ENCODE results near the gene MSX2.

MSX2 gene

DNA sequence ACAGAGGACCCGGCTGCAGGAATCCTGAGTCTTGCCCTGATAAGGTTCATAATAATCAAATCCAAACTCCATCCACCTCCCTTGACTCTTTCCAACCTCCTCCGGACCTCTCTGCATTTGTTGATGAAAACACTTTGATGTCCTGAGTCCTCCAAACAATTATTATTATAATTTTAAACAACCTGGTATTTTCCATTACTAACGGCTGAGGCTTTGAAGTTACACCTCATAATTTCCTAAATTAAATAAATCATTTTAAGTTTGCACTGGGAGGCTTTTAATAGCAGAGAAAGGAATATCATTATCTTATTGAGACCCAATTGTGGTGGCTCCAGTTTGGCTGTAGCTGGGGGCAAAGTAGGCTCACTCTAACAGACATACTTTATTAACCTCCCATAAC lies 9.5 kb downstream of the MSX2 start:
- no peak for TF ChIP-seq GATA2 (IDR thresholded peaks at IDR 0.05; ENCODE audit: low read depth, low read length)
- no peak for TF ChIP-seq GATA3 (IDR thresholded peaks at IDR 0.05; ENCODE audit: low read depth, low read length)

DNA sequence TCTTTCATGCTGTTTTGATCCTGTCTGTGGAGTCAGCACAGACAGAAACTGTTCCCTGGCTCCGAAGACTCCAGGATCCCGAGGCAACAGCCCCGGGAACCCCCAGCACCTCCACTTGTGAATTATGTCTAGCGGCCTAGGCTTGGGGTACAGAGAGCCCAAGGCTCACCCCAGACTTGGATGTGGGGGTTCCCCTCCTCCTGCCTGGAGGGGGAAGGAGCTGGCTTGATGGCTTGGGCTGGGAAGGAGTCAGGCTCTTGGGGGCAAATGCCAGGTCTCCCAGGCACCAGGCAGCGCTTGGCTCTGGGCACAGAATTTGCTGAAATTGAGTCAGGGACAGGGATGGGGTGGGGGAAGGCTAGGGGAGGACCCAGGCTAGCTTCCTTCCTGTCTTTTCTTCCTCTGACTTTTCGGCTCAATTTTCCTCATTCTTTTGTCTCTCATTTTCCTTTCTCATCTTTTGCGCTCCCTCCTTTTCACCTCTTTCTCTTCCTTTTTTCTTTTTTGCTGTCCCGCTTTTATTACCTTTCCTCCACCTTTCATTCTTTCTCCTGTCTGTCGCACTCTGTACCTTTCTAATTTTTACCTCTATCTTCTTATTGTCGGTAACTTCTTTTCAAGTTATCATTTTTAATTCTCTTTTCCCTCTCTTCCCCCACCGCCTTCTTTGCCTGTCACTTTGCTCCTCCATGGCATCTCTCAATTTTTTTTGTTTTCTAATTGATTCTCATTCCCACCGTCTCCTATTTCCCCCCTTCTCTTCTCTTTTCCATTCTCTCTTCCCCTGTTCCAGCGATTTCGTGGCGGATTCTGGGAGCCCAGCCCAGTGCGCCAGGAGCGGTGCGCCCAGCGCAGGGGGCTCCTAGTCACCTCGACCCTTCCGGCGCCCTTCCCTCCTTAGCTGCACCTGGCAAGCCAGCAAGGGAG lies 10.5 kb downstream of the MSX2 start:
- TF ChIP-seq GATA3 (IDR thresholded peaks at IDR 0.05; ENCODE audit: low read depth, low read length) (no peak), GATA2 (IDR thresholded peaks at IDR 0.05; ENCODE audit: low read depth, low read length) (no peak)

DNA sequence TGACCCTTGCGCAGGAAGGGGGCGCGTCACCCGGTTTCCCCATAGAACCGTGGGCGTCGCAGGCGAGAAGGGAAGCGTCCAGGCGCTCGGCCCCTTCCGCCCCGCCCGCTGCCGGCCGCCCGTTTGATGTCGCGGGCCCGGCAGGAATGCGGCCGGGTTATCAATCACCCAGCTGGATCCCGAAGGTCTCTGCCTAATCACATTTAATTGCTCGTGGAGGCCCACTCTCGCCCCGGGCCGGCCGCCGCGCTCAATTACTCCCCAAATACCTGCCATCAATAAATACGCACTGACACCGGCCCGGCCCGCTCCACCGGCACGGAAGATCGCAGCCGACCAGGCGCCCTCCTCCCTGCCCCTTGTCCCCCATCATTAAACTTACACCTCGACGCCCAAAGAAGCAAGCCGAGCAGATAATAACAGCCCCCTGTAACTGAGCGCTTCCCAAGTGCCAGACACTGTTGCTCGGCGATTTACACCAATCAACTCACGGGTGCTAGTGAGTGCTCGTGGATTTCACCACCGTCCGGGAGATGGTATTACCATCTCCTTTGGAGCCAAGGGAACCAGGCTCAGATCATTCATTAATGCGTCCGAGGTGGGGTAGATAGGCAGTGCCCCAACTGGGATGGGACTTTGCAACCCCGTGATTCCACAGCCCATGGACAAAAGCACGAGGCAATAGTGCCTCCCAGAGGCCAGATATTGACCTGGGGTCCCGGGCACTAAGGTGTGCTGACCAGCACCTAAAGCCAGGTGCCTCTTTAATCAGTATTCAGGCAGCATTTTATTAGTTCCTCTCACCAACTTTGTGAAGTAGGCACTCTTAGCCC lies 11.3 kb downstream of the MSX2 start:
- TF ChIP-seq GATA3 (IDR thresholded peaks at IDR 0.05; ENCODE audit: low read depth, low read length) (no peak), GATA2 (IDR thresholded peaks at IDR 0.05; ENCODE audit: low read depth, low read length) (no peak)

DNA sequence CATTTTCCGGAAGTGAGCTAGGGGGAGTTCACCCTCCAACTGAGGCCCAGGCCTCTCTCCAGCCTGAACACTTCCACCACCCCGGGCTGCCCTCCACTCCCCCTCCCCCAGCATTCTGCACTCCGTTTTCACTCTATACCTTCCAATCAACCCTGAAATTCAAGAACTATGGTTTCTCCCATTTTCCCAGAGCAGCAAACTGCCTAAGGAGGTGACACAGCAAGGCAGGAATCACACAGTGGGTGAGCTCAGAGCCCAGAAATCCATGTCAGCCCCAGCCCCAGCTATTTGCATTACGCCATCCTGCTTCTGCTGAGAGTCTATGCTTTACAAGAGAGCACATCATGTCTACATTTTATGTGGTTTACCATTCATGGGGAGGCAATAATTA lies 11.9 kb downstream of the MSX2 start:
- no peak for TF ChIP-seq GATA3 (IDR thresholded peaks at IDR 0.05; ENCODE audit: low read depth, low read length)
- no peak for TF ChIP-seq GATA2 (IDR thresholded peaks at IDR 0.05; ENCODE audit: low read depth, low read length)

DNA sequence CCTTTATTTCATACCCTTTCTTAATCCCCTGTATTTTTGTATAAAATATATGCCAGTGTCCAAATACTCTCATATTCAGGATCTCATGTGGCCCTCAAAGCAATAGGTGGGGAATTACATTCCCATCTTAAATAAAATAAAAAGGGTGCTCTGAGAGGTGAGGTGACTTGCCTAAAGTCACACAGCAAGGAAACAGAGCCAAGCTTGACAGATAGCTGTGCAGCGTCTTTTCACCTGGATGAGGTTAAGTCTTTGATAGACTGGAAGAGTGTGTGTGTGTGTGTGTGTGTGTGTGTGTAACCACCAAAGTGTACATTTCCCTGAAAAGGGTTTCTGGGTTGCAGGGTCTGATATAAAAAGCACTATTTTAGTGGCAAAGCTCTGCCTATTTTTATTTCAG lies 12.4 kb downstream of the MSX2 start:
- TF ChIP-seq GATA2 (IDR thresholded peaks at IDR 0.05; ENCODE audit: low read depth, low read length) (no peak), GATA3 (IDR thresholded peaks at IDR 0.05; ENCODE audit: low read depth, low read length) (no peak)

DNA sequence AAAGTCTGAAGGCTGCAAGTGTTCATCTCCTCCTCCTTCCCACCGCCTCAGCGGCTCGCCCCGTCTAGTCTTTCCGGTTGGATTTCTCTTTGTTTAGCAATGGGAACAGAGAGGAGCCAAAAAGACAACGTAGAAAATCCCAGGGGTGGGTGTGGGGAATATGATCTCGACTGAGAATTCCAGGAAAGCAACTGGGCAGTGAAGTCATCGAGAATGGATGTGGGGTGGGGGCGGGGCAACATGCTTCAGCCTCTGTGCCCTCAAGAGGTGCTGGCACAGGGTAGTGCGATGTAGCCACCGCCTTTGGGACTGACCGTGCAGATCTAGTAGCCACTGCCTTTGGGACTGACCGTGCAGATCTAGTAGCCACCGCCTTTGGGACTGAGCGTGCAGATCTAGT lies 12.9 kb downstream of the MSX2 start:
- no peak for TF ChIP-seq GATA3 (IDR thresholded peaks at IDR 0.05; ENCODE audit: low read depth, low read length)
- TF ChIP-seq GATA2 (IDR thresholded peaks at IDR 0.05; ENCODE audit: low read depth, low read length), result no peak

DNA sequence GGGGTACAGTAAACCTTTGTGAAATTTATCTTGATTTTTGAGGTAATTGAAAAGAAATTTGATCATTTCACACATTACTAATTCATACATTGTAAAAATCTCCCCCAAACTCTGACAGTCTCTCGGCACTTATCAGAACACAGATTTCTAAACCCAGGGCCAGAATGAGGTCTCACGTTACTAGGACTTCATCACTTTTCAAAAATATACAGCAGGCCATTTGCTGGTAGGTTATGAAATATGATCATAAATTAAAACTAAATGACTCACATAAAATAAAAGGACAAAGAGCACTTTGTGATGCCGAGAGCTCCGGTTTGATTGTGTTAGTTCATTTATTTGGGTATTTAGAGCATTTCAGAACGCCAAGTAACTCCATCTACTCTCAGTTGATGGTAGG lies 17.0 kb downstream of the MSX2 start:
- TF ChIP-seq GATA2 (IDR thresholded peaks at IDR 0.05; ENCODE audit: low read depth, low read length) (no peak), GATA3 (IDR thresholded peaks at IDR 0.05; ENCODE audit: low read depth, low read length) (no peak)

DNA sequence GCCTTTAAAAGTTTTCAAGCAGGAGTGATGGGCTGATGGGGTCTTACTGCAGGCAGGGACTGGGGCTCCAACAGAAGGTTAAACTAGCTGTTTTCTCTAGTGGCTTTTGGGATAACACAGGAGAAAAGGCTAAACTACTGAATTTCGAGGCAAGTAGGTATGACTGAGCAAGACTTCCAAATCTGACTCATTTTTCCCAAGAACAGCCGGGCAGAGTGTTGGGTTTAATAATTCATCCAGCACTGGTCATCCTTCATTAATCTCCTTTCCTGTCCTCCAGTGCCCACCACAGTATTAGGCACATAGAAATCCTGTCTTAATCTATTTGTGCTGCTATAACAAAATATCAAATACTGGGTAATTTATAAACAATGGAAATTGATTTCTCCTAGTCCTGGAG lies 20.5 kb downstream of the MSX2 start:
- TF ChIP-seq GATA3 (IDR thresholded peaks at IDR 0.05; ENCODE audit: low read depth, low read length), result no peak
- no peak for TF ChIP-seq GATA2 (IDR thresholded peaks at IDR 0.05; ENCODE audit: low read depth, low read length)

DNA sequence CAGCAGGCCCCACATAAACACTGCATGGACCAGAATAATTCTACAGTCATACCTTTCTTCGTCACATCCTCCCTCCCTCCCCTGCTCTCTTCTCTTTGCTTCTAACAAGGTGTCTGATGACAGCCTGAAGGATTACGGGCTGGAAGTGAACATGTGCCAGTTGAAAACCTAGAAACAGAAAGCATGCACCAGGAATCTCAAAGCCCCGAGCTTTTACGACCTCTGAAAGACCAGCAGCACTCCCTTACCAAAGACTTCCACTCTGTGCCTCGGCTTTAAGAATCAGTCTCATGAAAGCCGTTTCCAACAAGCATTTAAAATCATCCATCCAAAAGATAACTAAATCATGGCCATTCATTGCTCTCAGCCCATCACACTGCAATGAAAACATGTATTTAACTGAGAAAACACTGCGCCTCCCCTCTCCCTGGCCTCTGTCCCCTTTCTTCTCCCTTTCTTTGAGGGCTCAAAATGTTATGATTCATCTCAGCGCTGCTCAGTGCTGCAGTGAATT lies 21.3 kb downstream of the MSX2 start:
- no peak for TF ChIP-seq GATA2 (IDR thresholded peaks at IDR 0.05; ENCODE audit: low read depth, low read length)
- no peak for TF ChIP-seq GATA3 (IDR thresholded peaks at IDR 0.05; ENCODE audit: low read depth, low read length)

DNA sequence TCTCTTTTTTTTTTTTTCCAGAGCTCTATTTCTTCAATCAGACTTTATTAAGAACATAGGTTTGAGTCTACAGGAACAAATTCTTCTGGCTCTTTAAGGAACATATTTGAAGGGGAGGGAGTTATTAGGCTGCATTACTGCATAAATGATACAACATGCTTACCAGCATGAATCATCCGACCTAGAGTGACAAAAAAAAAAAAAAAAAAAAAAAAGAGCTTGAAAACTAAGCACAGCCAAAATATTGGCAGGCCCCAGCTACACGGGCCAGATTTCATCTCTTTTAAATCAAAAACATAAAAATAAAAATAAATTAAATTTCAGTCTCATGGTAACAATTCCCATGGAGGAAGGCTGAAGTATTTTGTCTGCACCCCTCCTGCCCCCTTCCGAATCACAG lies 26.3 kb downstream of the MSX2 start:
- TF ChIP-seq GATA3 (IDR thresholded peaks at IDR 0.05; ENCODE audit: low read depth, low read length), result no peak
- TF ChIP-seq GATA2 (IDR thresholded peaks at IDR 0.05; ENCODE audit: low read depth, low read length), result no peak

DNA sequence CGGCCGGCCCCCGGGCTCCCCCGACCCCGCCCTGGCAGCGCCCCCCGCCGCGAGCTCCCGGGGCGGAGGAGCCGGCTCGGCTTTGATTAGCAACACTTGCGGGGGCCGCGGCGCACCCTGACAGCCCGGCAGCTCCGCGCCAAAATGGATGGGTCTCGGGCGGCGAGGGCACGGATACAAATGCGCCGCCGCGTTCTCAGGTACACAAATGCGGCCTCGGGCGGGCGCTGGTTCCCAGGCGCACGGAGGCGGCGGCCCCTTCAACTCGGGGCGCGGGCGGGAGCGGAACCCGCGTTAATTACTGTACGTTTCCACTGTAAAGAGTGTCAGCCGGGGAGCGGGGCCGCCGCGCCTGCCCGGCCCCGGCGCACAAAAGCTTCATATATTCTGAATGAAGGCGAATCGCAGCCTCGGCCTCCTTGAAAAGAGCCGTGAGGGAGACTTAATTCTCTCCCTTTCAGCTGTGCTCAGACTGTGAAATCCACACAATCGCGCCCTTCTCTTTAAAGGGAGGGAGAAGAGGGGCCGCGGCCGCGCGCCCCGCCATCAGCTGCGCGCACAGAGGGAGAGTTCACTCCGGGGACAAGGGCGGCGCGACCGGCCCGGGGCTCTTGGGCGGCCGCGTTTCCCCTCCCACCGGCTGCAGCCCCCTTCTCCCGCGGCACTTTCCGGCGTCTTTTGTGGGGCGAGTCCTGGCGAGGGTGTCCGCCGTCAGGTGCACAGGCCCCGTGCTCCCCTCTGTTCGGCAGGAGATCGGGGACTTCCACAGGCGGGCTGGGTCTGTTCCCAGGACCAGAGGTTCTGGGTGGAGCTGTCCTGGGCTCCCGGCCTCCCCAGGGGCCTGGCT lies 27.0 kb downstream of the MSX2 start:
- no peak for TF ChIP-seq GATA3 (IDR thresholded peaks at IDR 0.05; ENCODE audit: low read depth, low read length)
- no peak for TF ChIP-seq GATA2 (IDR thresholded peaks at IDR 0.05; ENCODE audit: low read depth, low read length)

DNA sequence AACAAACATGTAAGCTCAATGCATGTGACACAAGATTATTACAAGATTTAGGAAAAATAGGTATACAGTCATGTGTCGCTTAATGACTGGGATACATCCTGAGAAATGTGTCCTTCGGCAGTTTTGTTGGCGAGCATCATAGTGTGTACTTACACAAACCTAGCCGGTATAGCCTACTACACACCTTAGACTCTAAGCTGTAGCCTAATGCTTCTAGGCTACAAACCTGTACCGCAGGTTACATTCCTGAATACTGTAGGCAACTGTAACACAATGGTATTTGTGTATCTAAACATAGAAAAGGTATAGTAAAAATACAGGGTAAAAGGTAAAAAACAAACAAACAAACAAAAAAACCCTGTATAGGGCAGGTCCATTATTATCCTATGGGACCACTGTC lies 27.7 kb downstream of the MSX2 start:
- no peak for TF ChIP-seq GATA3 (IDR thresholded peaks at IDR 0.05; ENCODE audit: low read depth, low read length)
- no peak for TF ChIP-seq GATA2 (IDR thresholded peaks at IDR 0.05; ENCODE audit: low read depth, low read length)

DNA sequence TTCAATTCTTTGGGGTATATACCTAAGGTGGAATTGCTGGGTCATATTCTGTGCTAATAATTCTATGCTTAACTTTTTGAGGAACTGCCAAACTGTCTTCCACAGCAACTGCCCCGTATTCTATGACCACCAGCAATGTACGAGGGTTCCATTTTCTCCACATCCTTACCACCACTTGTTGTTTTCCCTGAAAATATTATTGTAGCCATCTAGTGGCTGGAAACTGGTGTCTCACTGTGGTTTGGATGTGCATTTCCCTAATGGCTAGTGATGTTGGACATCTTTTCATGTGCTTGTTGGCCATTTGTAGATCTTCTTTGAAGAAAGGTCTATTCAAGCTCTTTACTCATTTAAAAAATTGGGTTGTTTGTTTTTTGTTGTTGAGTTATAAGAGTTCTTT lies 30.7 kb downstream of the MSX2 start:
- TF ChIP-seq GATA3 (IDR thresholded peaks at IDR 0.05; ENCODE audit: low read depth, low read length) (no peak), GATA2 (IDR thresholded peaks at IDR 0.05; ENCODE audit: low read depth, low read length) (no peak)

DNA sequence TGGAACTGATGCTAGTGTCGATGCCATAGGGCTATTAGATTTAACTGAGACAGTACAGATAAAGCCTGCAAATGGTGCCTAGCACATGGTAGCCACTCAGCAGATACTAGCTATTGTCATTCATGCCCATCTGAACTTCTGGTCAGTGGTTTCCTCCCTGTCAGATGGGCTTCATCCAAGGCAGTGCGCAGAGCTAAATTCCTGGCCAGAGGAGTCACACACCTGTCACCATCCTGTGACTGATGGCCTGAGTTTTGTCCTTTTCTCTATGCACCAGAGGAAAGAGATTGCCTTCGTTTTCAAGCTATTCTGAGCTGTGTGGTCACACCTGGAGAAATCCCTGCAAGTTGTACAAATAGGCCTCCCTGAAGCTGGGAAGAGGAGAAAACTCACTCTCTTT lies 34.7 kb downstream of the MSX2 start:
- no peak for TF ChIP-seq GATA3 (IDR thresholded peaks at IDR 0.05; ENCODE audit: low read depth, low read length)
- TF ChIP-seq GATA2 (IDR thresholded peaks at IDR 0.05; ENCODE audit: low read depth, low read length), result no peak

All from SH-SY5Y (cell line).